NCI-H2227 (cell line): Measurements from ENCODE around the gene UNKL.

ENCODE experiments used
- DNase-seq: peaks from one replicate; lab custom pipeline; 2025; ENCODE audit not compliant: unreplicated experiment; lab: John Stamatoyannopoulos, UW

The UNKL gene

DNA sequence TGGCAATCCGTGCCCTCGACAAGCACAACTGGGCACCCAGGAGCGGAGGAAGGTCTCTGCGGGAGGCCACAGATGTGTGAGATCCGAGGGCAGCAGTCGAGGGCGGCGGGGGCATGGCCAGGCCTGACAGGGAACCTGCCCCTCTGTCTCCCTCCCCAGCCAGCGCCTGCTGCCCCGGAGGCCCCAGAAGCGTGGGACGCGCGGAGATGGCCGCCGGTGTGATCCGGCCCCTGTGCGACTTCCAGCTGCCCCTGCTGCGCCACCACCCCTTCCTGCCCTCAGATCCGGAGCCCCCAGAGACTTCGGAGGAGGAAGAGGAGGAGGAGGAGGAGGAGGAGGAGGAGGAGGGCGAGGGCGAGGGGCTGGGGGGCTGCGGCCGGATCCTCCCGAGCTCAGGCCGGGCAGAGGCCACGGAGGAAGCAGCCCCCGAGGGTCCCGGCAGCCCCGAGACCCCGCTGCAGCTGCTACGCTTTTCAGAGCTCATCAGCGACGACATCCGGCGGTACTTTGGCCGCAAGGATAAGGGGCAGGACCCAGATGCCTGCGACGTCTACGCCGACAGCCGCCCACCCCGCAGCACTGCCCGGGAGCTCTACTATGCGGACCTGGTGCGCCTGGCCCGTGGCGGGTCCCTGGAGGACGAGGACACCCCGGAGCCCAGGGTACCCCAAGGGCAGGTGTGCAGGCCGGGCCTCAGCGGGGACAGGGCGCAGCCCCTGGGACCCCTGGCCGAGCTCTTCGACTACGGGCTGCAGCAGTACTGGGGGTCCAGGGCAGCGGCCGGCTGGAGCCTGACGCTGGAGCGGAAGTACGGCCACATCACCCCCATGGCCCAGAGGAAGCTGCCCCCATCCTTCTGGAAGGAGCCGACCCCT, 18.1 kb upstream of the UNKL start:
- no peak for DNase-seq

DNA sequence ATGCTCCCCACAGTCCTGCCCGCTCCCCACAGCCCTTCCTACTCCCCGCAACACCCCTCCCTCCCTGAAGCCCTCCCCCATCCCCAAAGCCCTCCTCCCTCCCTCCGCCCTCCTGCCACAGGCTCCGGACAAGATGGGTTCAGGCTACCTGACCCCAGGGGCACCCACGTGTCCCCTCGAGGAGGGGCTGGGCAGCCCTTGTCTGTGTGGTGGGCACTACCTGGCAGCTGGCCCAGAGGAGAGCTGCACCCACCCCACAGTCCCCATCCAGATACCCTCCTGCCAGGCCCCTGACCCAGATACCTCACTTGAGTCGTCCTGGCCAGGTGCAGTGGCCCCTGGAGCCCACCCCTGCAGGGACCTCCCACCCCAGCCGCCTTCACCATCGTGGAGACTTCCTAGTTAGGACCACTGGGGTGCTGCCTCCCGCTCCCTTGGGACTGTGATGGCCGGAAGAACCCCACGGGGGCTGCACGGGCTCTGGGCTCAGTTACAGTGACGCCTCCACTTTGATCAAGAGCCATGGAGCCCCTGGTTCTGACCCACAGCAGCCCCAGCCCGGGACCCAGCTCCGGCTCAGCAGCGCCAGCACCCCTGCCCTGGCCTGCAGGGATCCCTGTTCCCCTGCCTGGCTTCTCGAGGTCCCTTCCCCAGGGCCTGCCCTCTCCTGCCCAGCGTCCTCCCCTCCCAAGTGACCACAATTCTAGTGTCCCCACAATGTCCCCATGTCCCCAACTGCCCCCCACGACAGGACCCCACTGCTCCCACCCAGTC, 17.2 kb upstream of the UNKL start:
- DNase-seq, result no peak

DNA sequence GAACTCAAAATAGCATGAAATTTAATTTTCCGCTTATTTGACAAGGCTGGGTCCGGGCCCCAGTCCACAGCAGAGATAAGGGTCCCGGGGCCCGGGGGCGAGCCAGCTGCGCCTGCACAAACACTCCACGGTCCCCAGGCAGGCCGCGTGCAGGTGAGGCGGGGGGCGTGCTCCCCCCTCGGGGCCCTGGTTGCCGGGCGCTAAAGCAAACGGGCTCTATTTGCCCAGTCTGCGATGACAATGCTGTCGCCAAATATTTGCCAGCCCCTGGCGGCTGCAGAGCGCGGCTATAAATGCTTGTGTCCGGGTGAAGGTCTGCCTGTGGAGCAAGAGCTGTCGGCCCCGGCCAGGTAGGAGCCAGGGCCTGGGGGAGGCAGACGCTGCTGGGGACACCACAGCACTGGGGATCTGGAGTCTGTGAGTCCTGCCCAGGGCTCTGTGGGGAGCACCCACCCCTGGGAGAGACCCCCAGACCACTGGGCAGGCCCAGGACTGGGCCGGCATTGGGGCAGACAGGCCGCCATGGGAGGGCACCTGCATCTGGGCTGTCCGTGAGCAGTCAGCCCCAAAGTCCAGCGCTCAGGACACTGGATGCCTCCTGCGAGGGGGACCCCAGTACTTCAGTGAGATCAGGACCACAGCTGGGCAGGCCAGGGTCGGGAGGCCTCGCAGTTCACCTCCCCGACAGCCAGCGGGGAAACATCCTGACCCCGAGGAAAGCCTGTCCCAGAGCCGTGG, 16.4 kb upstream of the UNKL start, which contains the start of gene PERCC1:
PERCC1 (plus strand) TSS at position 320 of the 738 bp plus-strand sequence. CDS start 1,516 bp downstream, outside the sequence.
- DNase-seq, result peak; percentile 45

DNA sequence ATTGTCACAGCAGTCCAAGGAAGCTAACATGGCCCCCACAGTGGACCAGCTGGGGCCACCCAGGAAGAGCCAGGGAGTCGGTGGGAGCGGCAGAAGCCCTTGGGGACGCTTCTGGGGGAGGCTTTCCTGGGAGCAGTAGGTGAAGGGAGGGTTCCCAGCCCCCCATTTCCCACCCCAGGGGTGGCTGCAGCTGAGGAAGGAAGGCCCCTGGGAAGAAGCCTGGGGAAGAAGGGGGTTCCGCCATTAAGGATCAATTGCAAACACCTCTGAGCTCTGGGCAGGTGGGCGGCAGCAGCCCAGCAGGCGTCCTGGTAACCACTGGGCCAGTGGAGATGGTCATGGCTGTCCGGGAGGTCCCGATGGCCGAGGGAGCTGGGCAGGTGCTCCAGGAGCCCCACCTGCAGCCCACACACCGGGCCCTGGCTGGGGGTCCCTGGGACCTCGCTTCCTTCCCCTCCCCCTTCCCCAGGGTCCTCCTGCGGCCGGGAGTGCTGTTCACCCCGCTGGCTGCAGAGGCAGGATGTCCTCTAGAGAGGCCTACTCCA, 15.8 kb upstream of the UNKL start:
- DNase-seq, result no peak

DNA sequence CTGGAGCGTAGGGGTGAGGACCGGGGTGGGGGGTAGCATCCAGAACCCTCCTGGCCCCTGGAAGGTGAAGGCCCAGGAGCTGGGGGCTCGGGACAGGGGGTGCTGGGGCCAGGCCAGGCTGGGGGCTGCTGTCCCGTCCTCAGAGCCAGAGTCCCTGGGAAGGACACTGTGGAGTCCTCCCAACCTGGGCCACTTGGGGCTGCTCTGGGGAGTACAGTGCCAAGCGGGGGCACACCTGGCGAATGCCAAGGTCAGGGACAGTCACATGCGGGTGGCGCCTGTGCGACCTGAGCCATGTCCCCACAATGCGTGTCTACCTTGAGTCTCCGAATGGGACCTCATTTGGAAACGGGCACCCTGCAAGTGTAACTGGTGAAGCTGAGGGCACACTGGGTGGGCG, 15.1 kb upstream of the UNKL start:
- DNase-seq, result no peak

DNA sequence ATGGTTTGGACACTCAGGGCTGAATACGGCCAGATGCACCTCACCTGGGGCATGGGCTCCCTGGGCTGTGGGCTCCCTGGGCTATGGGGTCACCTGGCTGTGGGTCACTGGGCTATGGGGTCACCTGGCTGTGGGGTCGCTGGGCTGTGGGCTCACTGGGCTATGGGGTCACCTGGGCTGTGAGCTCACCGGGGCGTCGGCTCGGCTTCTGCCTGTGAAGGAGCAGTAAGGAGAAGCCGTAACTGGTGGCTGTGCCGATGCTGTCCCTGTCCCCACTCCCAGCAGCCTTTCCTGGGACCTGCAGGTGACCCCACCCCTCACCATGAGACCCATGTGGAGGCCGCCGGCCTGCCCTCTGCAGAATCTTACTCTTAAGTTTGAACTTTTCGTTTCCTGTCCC, 14.5 kb upstream of the UNKL start:
- no peak for DNase-seq

DNA sequence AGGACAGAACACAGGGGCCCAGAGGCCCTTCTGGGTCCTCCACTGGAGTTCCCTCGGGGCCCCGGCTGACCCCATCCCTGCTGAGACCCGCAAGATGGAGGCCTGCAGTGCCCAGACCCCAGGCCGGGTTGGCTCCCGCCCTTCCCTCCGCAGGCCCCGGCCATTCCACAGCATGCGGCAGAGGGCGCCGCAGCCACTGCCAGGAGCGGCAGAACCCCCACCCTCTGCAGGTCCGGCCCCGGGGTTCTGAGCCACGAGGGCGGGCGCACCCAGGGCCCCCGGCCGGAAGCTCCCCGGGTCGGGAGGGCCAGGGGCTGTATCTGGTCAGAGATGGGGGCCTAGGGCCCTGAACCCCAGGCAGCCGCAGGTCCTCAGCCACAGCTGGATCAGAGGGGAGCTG, 14.0 kb upstream of the UNKL start:
- DNase-seq, result no peak

DNA sequence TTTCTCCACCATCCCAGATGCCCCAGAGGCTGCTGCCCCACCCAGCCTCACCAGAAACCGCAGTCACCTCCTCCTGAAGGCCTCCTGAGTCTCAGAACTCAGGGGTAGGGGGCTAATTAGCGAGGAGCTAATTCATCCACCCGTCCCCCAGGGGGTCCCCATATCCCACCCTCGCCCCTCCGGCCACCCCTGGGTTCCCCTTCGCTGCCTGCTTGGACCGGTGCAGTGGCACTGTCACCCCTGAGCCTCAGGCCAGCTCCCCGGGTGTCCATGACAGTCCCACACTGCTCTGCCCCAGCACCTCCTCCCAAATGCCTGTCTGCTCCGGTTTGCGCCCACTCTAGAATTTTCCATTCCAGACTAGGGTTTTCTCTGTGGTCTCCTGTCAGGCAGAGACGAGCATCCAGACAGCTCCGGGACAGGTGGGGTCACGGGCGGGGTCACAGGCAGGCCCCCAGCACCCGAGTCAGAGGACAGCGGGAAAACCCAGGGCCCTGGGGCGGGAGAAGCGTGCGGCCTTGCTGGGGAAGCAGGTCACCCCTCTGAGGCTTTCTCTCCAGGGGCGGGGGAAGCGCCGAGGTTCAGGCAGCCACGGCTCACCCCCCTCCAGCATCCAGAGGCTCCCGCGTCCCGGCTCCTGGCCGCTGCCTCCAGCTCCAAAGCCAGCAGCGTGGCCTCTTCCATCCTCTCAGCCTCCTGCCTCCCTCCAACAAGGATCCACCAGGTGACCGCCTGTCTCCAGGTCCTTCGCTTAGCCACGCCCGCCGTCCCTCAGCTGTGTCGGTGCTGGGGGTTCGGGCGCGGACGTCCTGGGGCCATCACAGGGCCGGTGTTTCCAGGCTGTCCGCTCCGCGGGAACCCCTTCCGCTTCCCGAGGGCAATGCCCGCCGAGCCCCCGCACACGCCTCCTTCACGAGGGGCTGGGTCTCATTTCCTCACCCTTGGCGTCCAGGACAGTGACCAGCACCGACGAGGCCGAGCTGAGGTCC, 13.3 kb upstream of the UNKL start:
- DNase-seq, result no peak

DNA sequence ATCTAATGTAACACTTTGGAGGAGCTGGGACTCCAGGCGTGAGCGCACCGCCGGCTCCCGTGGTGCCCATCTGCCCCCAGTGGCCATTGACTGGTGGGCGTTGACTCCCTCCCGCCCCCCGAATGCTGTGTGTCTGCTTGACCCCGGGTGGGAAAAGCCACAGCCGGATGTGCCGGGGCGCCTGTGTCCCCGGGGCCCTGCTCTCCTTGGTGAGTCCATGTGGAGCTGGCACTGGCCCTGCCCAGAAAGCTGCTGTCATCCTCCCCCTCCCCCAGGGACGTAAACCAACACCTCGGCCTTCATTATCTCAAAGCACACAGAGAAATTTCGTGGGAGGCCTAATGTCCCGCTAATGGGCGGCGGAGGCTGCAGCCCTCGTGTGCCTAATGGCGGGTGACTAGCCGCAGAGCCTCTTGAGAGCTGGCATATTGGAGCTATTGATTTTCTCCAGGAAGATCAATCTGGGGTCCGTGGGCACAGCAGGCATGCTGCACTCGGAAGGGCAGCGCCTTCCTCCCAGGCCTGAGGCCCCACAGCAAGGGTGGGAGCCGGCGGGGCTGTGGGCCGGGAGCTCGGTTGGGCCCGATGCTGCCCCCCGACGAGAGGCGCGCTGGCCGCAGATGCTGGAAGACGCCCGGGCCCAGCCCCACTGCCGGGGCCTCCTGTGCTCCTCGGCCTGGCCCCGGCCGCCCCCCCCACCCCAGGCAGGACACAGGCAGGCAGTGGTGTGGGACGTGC, 12.4 kb upstream of the UNKL start:
- DNase-seq, result peak; percentile 35

DNA sequence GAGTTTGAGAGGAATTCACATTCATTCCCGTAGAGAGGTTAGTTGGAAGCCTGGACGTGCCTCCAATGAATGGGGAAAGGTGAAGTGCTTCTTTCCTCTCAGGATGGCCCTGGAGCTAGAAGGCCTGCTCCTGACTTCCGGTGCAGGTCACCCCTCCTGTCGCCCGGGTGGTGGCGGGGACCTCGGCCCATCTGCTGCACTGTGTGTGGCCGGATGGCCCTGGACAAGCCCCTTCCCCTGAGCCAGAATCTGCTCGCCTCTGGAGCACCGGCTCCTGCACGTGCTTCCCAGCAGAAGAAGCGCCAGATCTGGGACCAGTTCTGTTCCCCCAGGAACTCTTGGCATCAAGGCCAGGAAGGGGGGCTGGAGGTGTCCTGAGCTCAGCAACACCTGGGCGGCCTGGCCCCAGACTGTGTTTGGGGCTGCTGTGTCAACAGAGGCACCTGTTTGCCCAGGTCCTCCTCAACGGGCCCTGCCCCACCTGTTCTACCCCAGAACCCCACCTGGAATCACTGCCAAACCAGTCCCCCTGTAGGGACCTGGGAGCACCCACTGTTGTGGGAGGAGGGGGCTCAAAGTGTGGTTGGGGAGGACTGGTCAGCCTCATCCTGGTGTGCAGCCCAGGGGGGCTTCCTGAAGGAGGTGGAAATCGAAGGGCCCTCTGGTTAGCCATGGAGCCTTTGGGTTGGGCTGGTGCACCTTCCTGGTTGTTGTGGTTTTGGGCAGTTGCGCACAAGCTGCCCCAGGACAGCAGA, 11.3 kb upstream of the UNKL start:
- no peak for DNase-seq

DNA sequence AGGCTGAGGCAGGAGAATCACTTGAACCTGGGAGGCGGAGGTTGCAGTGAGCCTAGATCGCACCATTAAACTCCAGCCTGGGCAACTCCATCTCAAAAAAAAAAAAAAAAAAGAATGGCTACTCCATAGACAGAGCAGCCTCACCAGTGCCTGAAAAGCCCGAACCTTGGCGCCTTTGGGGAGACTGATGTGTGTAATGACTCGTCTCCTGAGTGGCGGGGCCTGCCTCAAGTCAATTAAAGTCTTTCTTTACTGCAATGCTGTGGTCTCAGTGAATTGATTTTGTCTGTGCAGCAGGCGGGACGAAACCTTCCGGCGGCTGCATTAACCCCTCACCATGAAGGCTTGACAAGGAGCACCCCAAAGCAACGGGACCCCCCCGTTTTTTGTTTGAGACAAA, 9.5 kb upstream of the UNKL start:
- DNase-seq, result no peak

DNA sequence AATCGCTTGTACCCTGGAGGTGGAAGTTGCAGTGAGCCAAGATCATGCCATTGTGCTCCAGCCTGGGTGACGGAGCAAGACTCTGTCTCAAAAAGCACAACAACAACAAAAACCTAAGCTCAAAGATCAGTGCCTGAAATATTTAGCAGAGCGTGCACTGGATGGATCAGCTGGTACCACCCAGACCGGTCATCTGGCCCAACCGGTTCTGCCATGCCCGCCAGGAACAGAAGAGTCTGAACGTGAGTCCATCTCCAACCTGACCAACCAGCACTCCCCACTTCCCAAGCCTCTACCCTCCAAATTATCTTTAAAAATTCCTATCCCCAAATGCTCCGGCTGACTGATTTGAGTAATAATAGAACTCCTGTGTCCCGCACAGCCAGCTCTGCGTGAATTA, 7.6 kb upstream of the UNKL start:
- DNase-seq, result no peak

DNA sequence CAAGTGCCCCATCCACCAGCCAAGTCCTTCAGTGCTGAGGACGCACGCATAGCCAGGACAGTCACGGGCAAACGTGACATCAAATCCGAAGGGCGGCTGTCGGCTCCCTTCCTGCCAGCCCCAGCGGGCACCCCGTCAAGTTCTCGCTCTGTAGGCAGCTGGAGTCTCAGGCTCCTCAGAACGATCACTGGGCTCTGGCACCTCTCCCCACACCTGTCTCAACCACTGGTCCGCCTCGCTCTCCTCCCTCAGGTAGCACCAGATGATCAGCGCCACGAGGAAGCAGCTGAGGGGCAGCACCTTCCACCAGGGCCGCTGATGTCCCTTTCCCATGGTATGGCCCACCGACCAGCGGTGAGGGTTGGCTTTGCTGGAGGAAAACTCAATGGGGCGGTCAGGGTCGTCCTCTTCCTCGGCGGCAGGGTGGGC, 5.6 kb upstream of the UNKL start:
- peak; percentile 43 for DNase-seq

DNA sequence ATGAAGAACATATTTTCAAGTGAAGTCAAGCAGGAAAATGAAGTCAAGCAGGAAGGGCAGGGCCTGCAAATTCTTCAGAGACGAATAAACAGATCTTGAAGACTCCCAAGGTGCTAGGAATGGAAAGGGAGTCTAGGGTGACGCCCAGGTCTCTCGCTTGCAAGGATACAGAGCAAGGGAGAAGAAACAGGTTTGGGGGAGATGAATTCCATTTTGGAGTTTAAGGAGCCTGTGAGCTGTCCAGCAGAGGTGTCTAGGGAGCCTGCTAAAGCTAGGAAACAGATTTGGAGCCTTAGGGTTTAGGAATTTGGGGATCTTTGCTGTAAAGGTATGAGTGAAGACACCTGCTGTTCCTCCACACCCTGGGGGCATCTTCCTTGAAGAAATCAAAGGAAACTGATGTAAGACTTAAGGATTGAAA, 2.0 kb upstream of the UNKL start:
- DNase-seq, result no peak

DNA sequence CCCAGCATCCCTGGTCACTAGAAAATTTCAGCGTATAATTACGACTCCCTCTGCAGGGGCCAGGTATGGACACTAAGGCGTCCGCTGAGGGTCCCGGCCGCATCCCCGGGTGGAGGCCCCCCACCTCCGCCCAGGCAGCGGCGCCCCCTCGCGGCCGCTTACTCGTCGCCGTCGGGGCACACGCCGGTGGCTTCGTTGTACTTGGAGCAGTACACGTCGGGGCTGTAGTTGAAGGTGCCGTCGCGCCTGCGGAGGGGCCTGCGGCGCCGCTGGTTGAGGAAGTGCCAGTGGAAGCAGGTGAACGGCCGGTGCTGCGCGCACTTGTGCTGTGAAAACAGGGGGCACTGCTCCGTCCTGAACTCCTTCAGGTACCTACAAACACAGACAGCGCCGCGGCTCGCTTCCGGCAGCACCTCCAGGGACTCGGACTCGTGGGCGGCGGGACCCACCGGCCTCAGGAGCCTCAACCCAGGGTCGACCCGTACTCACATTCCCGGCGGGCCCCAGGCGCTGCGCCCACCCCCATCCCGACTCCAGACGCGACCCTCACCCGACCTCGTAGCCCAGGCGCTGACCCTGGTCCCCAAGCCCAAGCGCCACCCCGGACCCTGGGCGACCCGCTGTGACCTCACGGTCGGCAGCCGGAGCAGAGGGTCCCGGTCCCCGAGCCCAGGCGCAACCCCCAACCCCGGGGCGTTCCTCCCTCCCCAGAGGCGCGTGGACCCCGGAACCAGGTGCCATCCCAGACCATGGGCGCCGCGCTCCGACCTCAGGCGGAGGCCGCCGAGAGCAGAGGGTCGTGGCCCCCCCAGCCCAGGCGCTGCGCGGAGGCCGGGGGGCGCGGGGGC, 596 bp downstream of the UNKL start:
- peak; percentile 78 for DNase-seq

DNA sequence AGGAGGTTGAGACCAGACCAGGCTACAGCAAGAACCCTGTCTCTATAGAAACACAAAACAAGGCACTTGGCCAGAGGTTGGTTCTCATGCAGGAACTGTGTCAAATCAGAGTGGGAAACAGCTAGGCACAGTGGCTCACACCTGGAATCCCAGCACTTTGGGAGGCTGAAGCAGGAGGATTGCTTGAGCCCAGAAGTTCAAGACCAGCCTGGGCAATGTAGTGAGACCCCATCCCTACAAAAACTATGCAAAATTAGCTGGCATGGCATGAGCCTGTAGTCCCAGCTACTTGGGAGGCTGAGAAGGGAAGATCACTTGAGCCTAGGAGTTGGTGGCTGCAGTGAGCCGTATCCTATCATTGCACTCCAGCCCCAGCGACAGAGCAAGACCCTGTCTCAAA, 1.7 kb downstream of the UNKL start:
- DNase-seq, result no peak

DNA sequence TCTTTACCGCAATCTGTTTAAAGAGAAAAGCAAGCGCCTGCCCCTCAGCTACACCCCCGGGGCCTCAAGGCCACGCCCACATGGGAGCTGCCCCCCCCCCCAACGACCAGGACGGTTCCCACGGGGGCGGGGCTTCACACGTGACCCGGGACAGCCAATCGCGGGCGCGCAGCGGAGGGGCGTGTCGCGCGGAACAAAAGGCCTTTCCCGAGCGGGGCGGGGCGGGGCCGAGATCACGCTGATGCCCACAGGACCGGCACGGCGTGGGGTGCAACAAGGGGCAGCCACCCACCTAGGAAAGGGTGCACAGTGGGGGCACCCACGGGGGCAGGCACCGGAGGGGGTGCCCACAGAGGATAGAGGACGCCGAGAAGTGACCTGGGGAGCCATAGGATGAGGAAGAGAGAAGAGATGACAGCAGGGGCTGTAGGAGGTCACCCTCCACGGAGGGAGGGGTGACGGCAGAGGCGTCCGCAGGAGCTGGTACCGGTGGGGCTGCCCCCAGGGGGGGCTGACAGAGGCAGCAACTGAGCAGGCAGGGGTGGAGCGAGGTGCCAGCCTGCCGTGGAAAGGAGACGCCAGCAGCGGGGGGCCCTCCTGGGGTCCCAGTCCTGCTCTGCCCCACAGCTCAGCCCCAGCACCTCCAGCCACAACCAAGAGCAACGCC, 6.2 kb downstream of the UNKL start:
- DNase-seq, result peak; percentile 95
